ENCODE results near the gene HMOX2. TPM values are rescaled to one million over a fixed set of nuclear protein-coding genes. Genes with fewer than 3 reads are reported as not detected.

Gene HMOX2
- total and polyA plus RNA-seq, 2 experiments from 2014 or later, result 36.0 to 61.5 TPM

GRCh38 chr16:4520913-4521312 lies 44.7 kb downstream of the HMOX2 start:
- no peaks in the 10 kb centered on the region for H4K20me1 ChIP-seq (ENCODE audit: insufficient read depth)
- H2AFZ ChIP-seq, result no peak overlapping the region
- H3K4me3 ChIP-seq, result no peak overlapping the region
- H3K9me2 ChIP-seq (ENCODE audit: insufficient read depth), result no peaks in the 10 kb centered on the region
- H3K79me2 ChIP-seq (ENCODE audit: insufficient read depth), result peaks cover 4% of the 10 kb centered on the region
- H3K36me3 ChIP-seq (ENCODE audit: low read depth), result no peaks in the 10 kb centered on the region
- TF ChIP-seq EZH2phosphoT487 (IDR thresholded peaks at IDR 0.05; ENCODE audit: insufficient read depth, low read depth) (no peak), EZH2 (IDR thresholded peaks at IDR 0.05; ENCODE audit: insufficient read depth, poor library complexity, severe bottlenecking) (no peak)
- DNase-seq, result no peak
- no peaks in the 10 kb centered on the region for H3K27me3 ChIP-seq (replicated peaks; ENCODE audit: insufficient read depth)
- H3K9ac ChIP-seq, result no peak overlapping the region
- H3F3A ChIP-seq (ENCODE audit: insufficient read depth), result no peaks in the 10 kb centered on the region
- H3K9me3 ChIP-seq (ENCODE audit: low read depth), result no peaks in the 10 kb centered on the region
- no peak overlapping the region for H3K4me2 ChIP-seq (ENCODE audit: unreplicated experiment)
- no peak overlapping the region for H3K27ac ChIP-seq
- in situ Hi-C loops (cut with MboI), result no loop called here
- H3K4me1 ChIP-seq (ENCODE audit: insufficient read depth), result no peaks in the 10 kb centered on the region
- 66 to 67% methylated on average over 7 of the region's 7 CpGs for WGBS, 2 experiments (ENCODE audit: low coverage in 1 of 2, low lambda C conversion rate in 2 of 2, missing lambda C conversion rate in 2 of 2)

GRCh38 chr16:4522051-4522581 lies 45.9 kb downstream of the HMOX2 start:
- H3K9me3 ChIP-seq (ENCODE audit: low read depth), result no peaks in the 10 kb centered on the region
- H2AFZ ChIP-seq, result no peak overlapping the region
- peaks cover 1% of the 10 kb centered on the region for H3K79me2 ChIP-seq (ENCODE audit: insufficient read depth)
- H3K27me3 ChIP-seq (replicated peaks; ENCODE audit: insufficient read depth), result no peaks in the 10 kb centered on the region
- no peak for DNase-seq
- no peaks in the 10 kb centered on the region for H3K9me2 ChIP-seq (ENCODE audit: insufficient read depth)
- no peaks in the 10 kb centered on the region for H3F3A ChIP-seq (ENCODE audit: insufficient read depth)
- H3K4me3 ChIP-seq, result no peak overlapping the region
- no peak for TF ChIP-seq EZH2phosphoT487 (IDR thresholded peaks at IDR 0.05; ENCODE audit: insufficient read depth, low read depth)
- TF ChIP-seq EZH2 (IDR thresholded peaks at IDR 0.05; ENCODE audit: insufficient read depth, poor library complexity, severe bottlenecking), result no peak
- H3K27ac ChIP-seq, result no peak overlapping the region
- H3K4me1 ChIP-seq (ENCODE audit: insufficient read depth), result no peaks in the 10 kb centered on the region
- H3K4me2 ChIP-seq (ENCODE audit: unreplicated experiment), result no peak overlapping the region
- H3K9ac ChIP-seq, result no peak overlapping the region
- in situ Hi-C loops (cut with MboI), result no loop called here
- WGBS, 2 experiments (ENCODE audit: low coverage in 1 of 2, low lambda C conversion rate in 2 of 2, missing lambda C conversion rate in 2 of 2), result 38 to 44% methylated on average over 8 of the region's 8 CpGs
- no peaks in the 10 kb centered on the region for H3K36me3 ChIP-seq (ENCODE audit: low read depth)
- no peaks in the 10 kb centered on the region for H4K20me1 ChIP-seq (ENCODE audit: insufficient read depth)

GRCh38 chr16:4523686-4524085 lies 47.5 kb downstream of the HMOX2 start:
- Histone ChIP-seq H4K20me1 (ENCODE audit: insufficient read depth) (no peaks in the 10 kb centered on the region), H3K9ac (no peak overlapping the region), H3K27ac (no peak overlapping the region), H3K4me2 (ENCODE audit: unreplicated experiment) (no peak overlapping the region), H3K79me2 (ENCODE audit: insufficient read depth) (peaks cover 8% of the 10 kb centered on the region; the same call in 1 of the 2 replicates), H3K4me3 (no peak overlapping the region), H3K9me3 (ENCODE audit: low read depth) (no peaks in the 10 kb centered on the region), H2AFZ (no peak overlapping the region), H3K36me3 (ENCODE audit: low read depth) (no peaks in the 10 kb centered on the region), H3K27me3 (replicated peaks; ENCODE audit: insufficient read depth) (no peaks in the 10 kb centered on the region), H3F3A (ENCODE audit: insufficient read depth) (no peaks in the 10 kb centered on the region), H3K4me1 (ENCODE audit: insufficient read depth) (no peaks in the 10 kb centered on the region), H3K9me2 (ENCODE audit: insufficient read depth) (no peaks in the 10 kb centered on the region)
- TF ChIP-seq EZH2 (IDR thresholded peaks at IDR 0.05; ENCODE audit: insufficient read depth, poor library complexity, severe bottlenecking) (no peak), EZH2phosphoT487 (IDR thresholded peaks at IDR 0.05; ENCODE audit: insufficient read depth, low read depth) (no peak)
- no peak for DNase-seq
- in situ Hi-C loops (cut with MboI), result no loop called here
- WGBS, 2 experiments (ENCODE audit: low coverage in 1 of 2, low lambda C conversion rate in 2 of 2, missing lambda C conversion rate in 2 of 2), result 85 to 87% methylated on average over 4 of the region's 4 CpGs

- Histone ChIP-seq H4K20me1 (ENCODE audit: insufficient read depth) (no peaks in the 10 kb centered on the region), H3K4me3 (no peak overlapping the region), H2AFZ (no peak overlapping the region), H3K9me3 (ENCODE audit: low read depth) (no peaks in the 10 kb centered on the region), H3K9ac (no peak overlapping the region), H3K79me2 (ENCODE audit: insufficient read depth) (peaks cover 8% of the 10 kb centered on the region; the same call in 1 of the 2 replicates), H3K4me1 (ENCODE audit: insufficient read depth) (no peaks in the 10 kb centered on the region), H3K27me3 (replicated peaks; ENCODE audit: insufficient read depth) (no peaks in the 10 kb centered on the region), H3K4me2 (ENCODE audit: unreplicated experiment) (no peak overlapping the region), H3F3A (ENCODE audit: insufficient read depth) (no peaks in the 10 kb centered on the region), H3K27ac (no peak overlapping the region), H3K9me2 (ENCODE audit: insufficient read depth) (no peaks in the 10 kb centered on the region), H3K36me3 (ENCODE audit: low read depth) (no peaks in the 10 kb centered on the region)
- no peak for TF ChIP-seq EZH2phosphoT487 (IDR thresholded peaks at IDR 0.05; ENCODE audit: insufficient read depth, low read depth)
- no peak for TF ChIP-seq EZH2 (IDR thresholded peaks at IDR 0.05; ENCODE audit: insufficient read depth, poor library complexity, severe bottlenecking)
- no peak for DNase-seq
- in situ Hi-C loops (cut with MboI), result no loop called here
Observed at GRCh38 chr16:4524571-4524970, 48.4 kb downstream of the HMOX2 start.

GRCh38 chr16:4525069-4525468 lies 48.9 kb downstream of the HMOX2 start:
- H4K20me1 ChIP-seq (ENCODE audit: insufficient read depth), result no peaks in the 10 kb centered on the region

More at GRCh38 chr16:4525069-4525468, 48.9 kb downstream of the HMOX2 start:
- no peak for DNase-seq
- H3K4me1 ChIP-seq (ENCODE audit: insufficient read depth), result no peaks in the 10 kb centered on the region
- H3K9me2 ChIP-seq (ENCODE audit: insufficient read depth), result no peaks in the 10 kb centered on the region
- no peak overlapping the region for H3K9ac ChIP-seq
- H3K4me3 ChIP-seq, result no peak overlapping the region
- no peak overlapping the region for H3K4me2 ChIP-seq (ENCODE audit: unreplicated experiment)
- WGBS, 2 experiments (ENCODE audit: low coverage in 1 of 2, low lambda C conversion rate in 2 of 2, missing lambda C conversion rate in 2 of 2), result 26 to 32% methylated on average over 7 of the region's 7 CpGs
- H3K27ac ChIP-seq, result no peak overlapping the region
- no peaks in the 10 kb centered on the region for H3K27me3 ChIP-seq (replicated peaks; ENCODE audit: insufficient read depth)
- TF ChIP-seq EZH2 (IDR thresholded peaks at IDR 0.05; ENCODE audit: insufficient read depth, poor library complexity, severe bottlenecking) (no peak), EZH2phosphoT487 (IDR thresholded peaks at IDR 0.05; ENCODE audit: insufficient read depth, low read depth) (no peak)
- no peaks in the 10 kb centered on the region for H3K36me3 ChIP-seq (ENCODE audit: low read depth)
- no peak overlapping the region for H2AFZ ChIP-seq
- no peaks in the 10 kb centered on the region for H3F3A ChIP-seq (ENCODE audit: insufficient read depth)
- no peaks in the 10 kb centered on the region for H3K9me3 ChIP-seq (ENCODE audit: low read depth)
- in situ Hi-C loops (cut with MboI), result no loop called here
- H3K79me2 ChIP-seq (ENCODE audit: insufficient read depth), result peaks cover 8% of the 10 kb centered on the region; the same call in 1 of the 2 replicates
